Activated B cell treated with CpG ODN at 0.5 μM for 24 hours (primary cell): ENCODE data around the gene EPS15. TPM values are rescaled to one million over a fixed set of nuclear protein-coding genes. Genes with fewer than 3 reads are reported as not detected.
"Not testable (repeated sequence)": the region's sequence is repeated elsewhere in the genome, so short reads cannot be mapped to it uniquely, and the experiment has no call there.

Experiments
- ATAC-seq: fragments of 200-7000 bp; cut with Tn5 transposase; one replicate; pipeline ENCODE4 v1.10.0; 2021; ENCODE audit warnings: low read depth, mild to moderate bottlenecking, moderate library complexity
- CTCF ChIA-PET: fragments of 350-600 bp; sonication (Branson Sonifier 250); formaldehyde crosslinking; loops from one replicate; lab custom pipeline; 2021; ENCODE audit warnings: antibody characterized with exemption; lab: Charles Lee
- POLR2A ChIA-PET: fragments of 350-600 bp; sonication (Branson Sonifier 250); formaldehyde crosslinking; loops from one replicate; lab custom pipeline; 2021; ENCODE audit warnings: antibody characterized with exemption; lab: Charles Lee
- DNase-seq: peaks from one replicate; pipeline ENCODE4 v3.0.0; 2022
- H3K27ac Mint-ChIP-seq: one replicate; pipeline ENCODE4 v1.8.0; 2020; ENCODE audit warnings: mixed read lengths
- H3K27me3 Mint-ChIP-seq: one replicate; pipeline ENCODE4 v1.8.0; 2021; ENCODE audit warnings: mixed read lengths
- H3K36me3 Mint-ChIP-seq: one replicate; pipeline ENCODE4 v1.8.0; 2021; ENCODE audit warnings: low read depth, mixed read lengths
- H3K4me1 Mint-ChIP-seq: one replicate; pipeline ENCODE4 v1.8.0; 2021; ENCODE audit warnings: mixed read lengths
- H3K4me3 Mint-ChIP-seq: one replicate; pipeline ENCODE4 v1.8.0; 2020; ENCODE audit warnings: mild to moderate bottlenecking, mixed read lengths
- H3K9me3 Mint-ChIP-seq: one replicate; pipeline ENCODE4 v1.8.0; 2020; ENCODE audit warnings: mixed read lengths
- intact Hi-C: fragments of 100-400 bp; cut with micrococcal nuclease; formaldehyde crosslinking; loops from one replicate; pipeline ENCODE4 v1.15.1; 2024
- total RNA-seq: library from RNA; stranded (reverse); gene quantifications from 2 replicates; pipeline ENCODE4 v1.2.3, GENCODE V29; 2022
- TF ChIP-seq, protein P1 (sequence below): fragments of 200-600 bp; IDR thresholded peaks from one replicate; pipeline ENCODE4 v1.8.0; 2022; ENCODE audit warnings: antibody characterized with exemption, mild to moderate bottlenecking

Gene EPS15
- total RNA-seq, 1 donor from 2014 or later: 150 TPM

DNA sequence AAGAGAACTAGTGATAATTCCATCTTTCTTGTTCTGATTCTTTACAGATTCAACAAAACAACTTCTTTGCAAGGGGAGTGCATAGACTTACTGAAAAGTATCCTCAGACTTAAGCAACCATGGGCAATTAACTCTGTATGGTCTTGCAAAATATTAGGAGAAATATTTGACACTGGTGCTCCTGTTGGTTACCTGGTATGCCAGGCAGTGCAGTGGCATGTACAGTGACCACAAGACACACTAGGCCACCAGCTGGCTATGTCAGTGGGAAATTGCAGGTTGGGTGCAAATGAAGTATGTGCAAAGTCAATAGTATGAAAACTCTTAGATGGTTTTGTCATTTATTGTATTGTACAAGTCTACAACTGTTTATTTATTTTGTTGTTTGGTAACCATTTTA lies 34.5 kb downstream of the EPS15 start:
- H3K9me3 Mint-ChIP-seq: no peaks in the 10 kb centered on the region
- CTCF ChIA-PET: interaction anchor here (1.5 kb wide), 1 partner anchor 32 kb away, joined by 3 read pairs; no protein-coding TSS in a partner anchor
- no peak for ATAC-seq
- intact Hi-C loops: no loop called here
- POLR2A ChIA-PET: no interaction called here
- H3K27ac Mint-ChIP-seq: no peak overlapping the region
- H3K4me1 Mint-ChIP-seq: peaks cover 35% of the 10 kb centered on the region
- H3K36me3 Mint-ChIP-seq: peaks cover 45% of the 10 kb centered on the region
- DNase-seq: no peak
- no peak overlapping the region for H3K4me3 Mint-ChIP-seq
- TF ChIP-seq, protein P1, sequence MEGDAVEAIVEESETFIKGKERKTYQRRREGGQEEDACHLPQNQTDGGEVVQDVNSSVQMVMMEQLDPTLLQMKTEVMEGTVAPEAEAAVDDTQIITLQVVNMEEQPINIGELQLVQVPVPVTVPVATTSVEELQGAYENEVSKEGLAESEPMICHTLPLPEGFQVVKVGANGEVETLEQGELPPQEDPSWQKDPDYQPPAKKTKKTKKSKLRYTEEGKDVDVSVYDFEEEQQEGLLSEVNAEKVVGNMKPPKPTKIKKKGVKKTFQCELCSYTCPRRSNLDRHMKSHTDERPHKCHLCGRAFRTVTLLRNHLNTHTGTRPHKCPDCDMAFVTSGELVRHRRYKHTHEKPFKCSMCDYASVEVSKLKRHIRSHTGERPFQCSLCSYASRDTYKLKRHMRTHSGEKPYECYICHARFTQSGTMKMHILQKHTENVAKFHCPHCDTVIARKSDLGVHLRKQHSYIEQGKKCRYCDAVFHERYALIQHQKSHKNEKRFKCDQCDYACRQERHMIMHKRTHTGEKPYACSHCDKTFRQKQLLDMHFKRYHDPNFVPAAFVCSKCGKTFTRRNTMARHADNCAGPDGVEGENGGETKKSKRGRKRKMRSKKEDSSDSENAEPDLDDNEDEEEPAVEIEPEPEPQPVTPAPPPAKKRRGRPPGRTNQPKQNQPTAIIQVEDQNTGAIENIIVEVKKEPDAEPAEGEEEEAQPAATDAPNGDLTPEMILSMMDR: no peak
- no peaks in the 10 kb centered on the region for H3K27me3 Mint-ChIP-seq

DNA sequence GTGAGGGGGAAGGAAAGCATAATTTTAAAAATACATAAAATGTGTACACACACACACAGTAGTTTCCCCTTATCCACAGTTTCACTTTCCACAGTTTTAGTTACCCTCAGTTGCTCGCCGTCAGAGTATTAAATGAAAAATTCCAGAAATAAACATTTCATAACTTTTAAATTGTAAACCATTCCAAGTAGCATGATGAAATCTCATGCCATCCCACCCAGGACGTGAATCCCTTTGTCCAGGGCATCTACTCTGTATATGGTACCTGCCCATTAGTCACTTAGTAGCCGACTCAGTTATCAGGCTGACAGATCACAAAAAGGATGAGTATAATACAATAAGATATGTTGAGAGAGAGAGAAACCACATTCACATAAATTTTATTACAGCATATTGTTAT lies 36.2 kb downstream of the EPS15 start:
- Mint-ChIP-seq H3K4me3 (no peak overlapping the region), H3K36me3 (peaks cover 54% of the 10 kb centered on the region), H3K9me3 (no peaks in the 10 kb centered on the region), H3K27me3 (no peaks in the 10 kb centered on the region), H3K4me1 (peaks cover 26% of the 10 kb centered on the region), H3K27ac (no peak overlapping the region)
- ATAC-seq (no peak), DNase-seq (no peak)
- intact Hi-C loops: loop anchor here (2.0 kb wide), 1 partner anchor 14 kb away; no protein-coding TSS in a partner anchor
- ChIA-PET POLR2A (no interaction called here), CTCF (no interaction called here)
- TF ChIP-seq, protein P1: no peak

DNA sequence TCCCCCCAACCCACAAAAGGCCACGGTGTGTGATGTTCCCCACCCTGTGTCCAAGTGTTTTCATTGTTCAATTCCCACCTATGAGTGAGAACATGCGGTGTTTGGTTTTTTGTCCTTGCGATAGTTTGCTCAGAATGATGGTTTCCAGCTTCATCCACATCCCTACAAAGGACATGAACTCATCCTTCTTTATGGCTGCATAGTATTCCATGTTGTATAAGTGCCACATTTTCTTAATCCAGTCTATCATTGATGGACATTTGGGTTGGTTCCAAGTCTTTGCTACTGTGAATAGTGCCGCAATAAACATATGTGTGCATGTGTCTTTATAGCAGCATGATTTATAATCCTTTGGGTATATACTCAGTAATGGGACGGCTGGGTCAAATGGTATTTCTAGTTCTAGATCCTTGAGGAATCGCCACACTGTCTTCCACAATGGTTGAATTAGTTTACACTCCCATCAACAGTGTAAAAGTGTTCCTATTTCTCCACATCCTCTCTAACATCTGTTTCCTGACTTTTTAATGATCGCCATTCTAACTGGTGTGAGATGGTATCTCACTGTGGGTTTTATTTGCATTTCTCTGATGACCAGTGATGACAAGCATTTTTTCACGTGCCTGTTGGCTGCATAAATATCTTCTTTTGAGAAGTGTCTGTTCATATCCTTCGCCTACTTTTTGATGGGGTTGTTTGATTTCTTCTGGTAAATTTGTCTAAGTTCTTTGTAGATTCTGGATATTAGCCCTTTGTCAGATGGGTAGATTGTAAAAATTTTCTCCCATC lies 44.0 kb downstream of the EPS15 start:
- Mint-ChIP-seq H3K36me3 (peaks cover 57% of the 10 kb centered on the region), H3K4me1 (peaks cover 15% of the 10 kb centered on the region), H3K27ac (peak overlapping the region; percentile 27)
- H3K4me3 Mint-ChIP-seq, intact Hi-C loops, POLR2A ChIA-PET, H3K27me3 Mint-ChIP-seq, H3K9me3 Mint-ChIP-seq, DNase-seq, ATAC-seq: not testable (repeated sequence)
- CTCF ChIA-PET: interaction anchor here (0.6 kb wide), 1 partner anchor 664 kb away, joined by 4 read pairs; no protein-coding TSS in a partner anchor

DNA sequence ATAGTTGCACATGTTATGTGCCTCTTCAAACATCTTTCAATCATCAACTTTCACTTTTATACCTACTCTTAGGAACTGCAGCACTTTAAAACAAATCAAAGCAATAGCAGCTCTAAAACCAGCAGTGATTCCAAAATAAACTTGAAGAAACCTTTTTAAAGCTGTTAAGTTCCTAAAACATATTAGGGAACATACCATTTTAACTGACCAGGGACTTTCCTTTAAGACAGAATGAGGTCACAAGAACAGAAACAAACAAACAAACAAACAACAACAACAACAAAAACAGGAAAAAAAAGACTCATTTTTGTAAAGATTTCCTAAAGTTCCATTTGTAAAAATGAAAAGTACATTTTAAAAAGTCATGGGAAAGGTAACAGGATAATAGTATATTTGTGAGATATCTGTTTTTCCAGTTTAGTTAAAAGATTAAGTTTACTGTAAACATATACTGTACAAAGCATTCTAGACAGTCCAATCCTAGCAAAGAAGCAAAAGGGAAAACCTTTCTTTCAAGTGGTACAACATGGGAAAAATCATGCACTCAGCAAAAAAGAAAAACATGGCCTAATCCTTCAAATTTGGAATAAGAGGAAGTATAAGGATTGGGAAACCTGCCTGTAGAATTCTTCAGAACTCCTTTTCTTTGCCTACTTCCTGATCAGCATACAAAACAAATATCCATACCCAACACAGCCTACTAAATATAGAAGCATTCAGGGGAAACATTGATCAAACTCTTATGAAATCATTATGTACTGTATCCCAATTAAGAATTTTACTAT lies 45.5 kb downstream of the EPS15 start:
- ChIA-PET POLR2A (interaction anchor here (1.2 kb wide), 1 partner anchor 45 kb away, joined by 3 read pairs; the partner anchor contains the start of gene EPS15), CTCF (no interaction called here)
- peaks cover 13% of the 10 kb centered on the region for H3K4me1 Mint-ChIP-seq
- intact Hi-C loops: no loop called here
- DNase-seq (no peak), ATAC-seq (no peak)
- H3K27ac Mint-ChIP-seq: peak overlapping the region; percentile 59
- H3K9me3 Mint-ChIP-seq: no peaks in the 10 kb centered on the region
- TF ChIP-seq, protein P1: no peak
- H3K4me3 Mint-ChIP-seq: no peak overlapping the region
- H3K36me3 Mint-ChIP-seq: peaks cover 56% of the 10 kb centered on the region
- H3K27me3 Mint-ChIP-seq: no peaks in the 10 kb centered on the region

DNA sequence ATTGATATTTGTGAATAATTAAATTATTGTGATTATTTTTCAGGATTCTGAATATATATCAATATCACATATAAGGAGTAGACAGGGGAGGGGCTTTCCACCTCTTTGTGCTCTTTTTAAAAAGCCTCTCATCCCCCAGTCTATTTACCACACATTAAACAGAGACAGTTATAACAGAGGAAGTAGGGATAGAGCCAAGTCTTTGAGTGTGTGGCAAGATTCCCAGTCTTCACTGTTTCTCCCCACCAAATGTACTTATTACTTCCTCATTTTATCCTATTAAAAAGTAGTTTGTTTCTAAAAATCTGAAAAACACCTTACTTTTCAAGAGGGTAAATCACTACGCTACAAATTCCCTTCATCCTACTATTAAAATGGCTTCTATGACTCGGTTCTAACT lies 46.7 kb downstream of the EPS15 start:
- DNase-seq: no peak
- H3K36me3 Mint-ChIP-seq: peaks cover 62% of the 10 kb centered on the region
- H3K4me3 Mint-ChIP-seq: no peak overlapping the region
- ChIA-PET POLR2A (interaction anchor here (1.2 kb wide), 1 partner anchor 46 kb away, joined by 3 read pairs; the partner anchor contains the start of gene EPS15), CTCF (no interaction called here)
- H3K27ac Mint-ChIP-seq: no peak overlapping the region
- H3K27me3 Mint-ChIP-seq: no peaks in the 10 kb centered on the region
- intact Hi-C loops: no loop called here
- H3K4me1 Mint-ChIP-seq: peaks cover 13% of the 10 kb centered on the region
- H3K9me3 Mint-ChIP-seq: no peaks in the 10 kb centered on the region
- no peak for ATAC-seq
- TF ChIP-seq, protein P1: no peak
